Smooth muscle cell (in vitro differentiated cells): ENCODE measurements around the gene PSMB10. TPM values are rescaled to one million over a fixed set of nuclear protein-coding genes. Genes with fewer than 3 reads are reported as not detected.

ENCODE experiments used
- DNase-seq: peaks from one replicate; lab custom pipeline; 2025; ENCODE audit not compliant: unreplicated experiment; lab: John Stamatoyannopoulos, UW
- H2AFZ ChIP-seq: fragments of 200-600 bp; sonication (generic); 2 replicates; pipeline ENCODE4 v1.6.0; 2016; ENCODE audit warnings: antibody characterized with exemption, low read depth, mild to moderate bottlenecking
- H3F3A ChIP-seq: fragments of 200-600 bp; sonication (generic); 2 replicates; pipeline ENCODE4 v1.6.0; 2017; ENCODE audit warnings: antibody characterized with exemption, low read depth
- H3K27ac ChIP-seq: fragments of 200-600 bp; sonication (generic); 2 replicates; pipeline ENCODE4 v1.5.1; 2016; ENCODE audit warnings: low read depth, mild to moderate bottlenecking
- H3K27me3 ChIP-seq: fragments of 200-600 bp; sonication (generic); 2 replicates; pipeline ENCODE4 v1.6.1; 2016; ENCODE audit warnings: low read depth, mild to moderate bottlenecking
- H3K36me3 ChIP-seq: fragments of 200-600 bp; sonication (generic); 2 replicates; pipeline ENCODE4 v1.5.1; 2016; ENCODE audit warnings: low read depth
- H3K4me1 ChIP-seq: fragments of 200-600 bp; sonication (generic); 2 replicates; pipeline ENCODE4 v1.5.1; 2016; ENCODE audit warnings: low read depth
- H3K4me2 ChIP-seq: fragments of 200-600 bp; sonication (generic); 2 replicates; pipeline ENCODE4 v1.6.0; 2016; ENCODE audit warnings: mild to moderate bottlenecking
- H3K4me3 ChIP-seq: fragments of 200-600 bp; sonication (generic); 2 replicates; pipeline ENCODE4 v1.5.1; 2016; ENCODE audit warnings: mild to moderate bottlenecking
- H3K79me2 ChIP-seq: fragments of 200-600 bp; sonication (generic); 2 replicates; pipeline ENCODE4 v1.6.0; 2016; ENCODE audit warnings: low read depth, mild to moderate bottlenecking
- H3K9ac ChIP-seq: fragments of 200-600 bp; sonication (generic); 2 replicates; pipeline ENCODE4 v1.6.0; 2016; ENCODE audit warnings: low read depth
- H3K9me3 ChIP-seq: fragments of 200-600 bp; sonication (generic); replicated peaks from 2 replicates; pipeline ENCODE4 v1.5.1; 2016; ENCODE audit warnings: low read depth
- H4K20me1 ChIP-seq: fragments of 200-600 bp; sonication (generic); 2 replicates; pipeline ENCODE4 v1.6.0; 2016; ENCODE audit warnings: low read depth
- CTCF ChIP-seq: fragments of 200-600 bp; sonication (generic); IDR thresholded peaks from 2 replicates; pipeline ENCODE4 v1.5.1; 2017; ENCODE audit warnings: borderline replicate concordance, mild to moderate bottlenecking, antibody characterized with exemption; ENCODE audit not compliant: insufficient read depth, poor library complexity, severe bottlenecking
- WGBS: methylation state at CpG from one replicate; pipeline ENCODE4 v1.1.7; 2016; ENCODE audit warnings: low lambda C conversion rate; 5-methylcytosine and 5-hydroxymethylcytosine counted together
- polyA plus RNA-seq: library from polyadenylated mRNA; unstranded; fragments of >200 nt; fragmentation: Nextera tagmentation; extraction: Ambion mirVana; gene quantifications from 2 replicates; pipeline ENCODE4 v1.2.1, GENCODE V29; 2016
- total RNA-seq: library from RNA; depleted of rRNA; stranded (reverse); fragments of >200 nt; gene quantifications from 2 replicates; pipeline ENCODE4 v1.2.3, GENCODE V29; 2014

PSMB10 gene
- total and polyA plus RNA-seq, 2 experiments from 2014 or later: 17.3 to 38.4 TPM

DNA sequence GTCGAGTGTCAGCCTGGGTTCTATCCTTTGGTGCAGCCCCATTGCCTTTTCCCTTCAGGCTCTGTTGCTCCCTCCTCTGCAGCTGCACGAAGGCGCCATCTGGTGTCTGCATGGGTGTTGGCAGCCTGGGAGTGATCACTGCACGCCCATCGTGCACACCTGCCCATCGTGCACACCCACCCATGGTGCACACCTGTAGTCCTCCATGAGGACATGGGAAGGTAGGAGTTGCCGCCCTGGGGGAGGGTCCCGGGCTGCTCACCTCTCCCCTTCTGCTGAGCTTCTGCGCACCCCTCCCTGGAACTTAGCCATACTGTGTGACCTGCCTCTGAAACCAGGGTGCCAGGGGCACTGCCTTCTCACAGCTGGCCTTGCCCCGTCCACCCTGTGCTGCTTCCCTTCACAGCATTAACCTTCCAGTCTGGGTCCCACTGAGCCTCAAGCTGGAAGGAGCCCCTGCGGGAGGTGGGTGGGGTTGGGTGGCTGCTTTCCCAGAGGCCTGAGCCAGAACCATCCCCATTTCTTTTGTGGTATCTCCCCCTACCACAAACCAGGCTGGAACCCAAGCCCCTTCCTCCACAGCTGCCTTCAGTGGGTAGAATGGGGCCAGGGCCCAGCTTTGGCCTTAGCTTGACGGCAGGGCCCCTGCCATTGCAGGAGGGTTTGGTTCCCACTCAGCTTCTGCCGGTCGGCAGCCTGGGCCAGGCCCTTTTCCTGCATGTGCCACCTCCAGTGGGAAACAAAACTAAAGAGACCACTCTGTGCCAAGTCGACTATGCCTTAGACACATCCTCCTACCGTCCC lies 7.9 kb downstream of the PSMB10 start:
- Histone ChIP-seq H4K20me1 (peaks cover 60% of the 10 kb centered on the region), H3K27me3 (no peaks in the 10 kb centered on the region), H2AFZ (no peak overlapping the region), H3K79me2 (peaks cover 3% of the 10 kb centered on the region), H3F3A (no peaks in the 10 kb centered on the region), H3K27ac (no peak overlapping the region), H3K36me3 (no peaks in the 10 kb centered on the region), H3K9me3 (no peaks in the 10 kb centered on the region), H3K4me2 (no peak overlapping the region), H3K4me3 (no peak overlapping the region), H3K9ac (no peak overlapping the region), H3K4me1 (no peaks in the 10 kb centered on the region)
- WGBS: 57% methylated on average over 16 of the region's 16 CpGs
- TF ChIP-seq CTCF: peak; percentile 67
- peak; percentile 7 for DNase-seq

- H3K36me3 ChIP-seq: no peaks in the 10 kb centered on the region
- 92% methylated on average over 7 of the region's 7 CpGs for WGBS
- H2AFZ ChIP-seq: no peak overlapping the region
- no peak overlapping the region for H3K4me3 ChIP-seq
- H4K20me1 ChIP-seq: peaks cover 66% of the 10 kb centered on the region
- peaks cover 6% of the 10 kb centered on the region for H3K79me2 ChIP-seq
- no peak overlapping the region for H3K9ac ChIP-seq
- H3K4me2 ChIP-seq: no peak overlapping the region
- TF ChIP-seq CTCF: no peak
- H3K4me1 ChIP-seq: no peaks in the 10 kb centered on the region
- H3F3A ChIP-seq: no peaks in the 10 kb centered on the region
- H3K9me3 ChIP-seq: no peaks in the 10 kb centered on the region
- DNase-seq: no peak
- no peaks in the 10 kb centered on the region for H3K27me3 ChIP-seq
- H3K27ac ChIP-seq: no peak overlapping the region
Measured at GRCh38 chr16:67928147-67928546, 8.5 kb downstream of the PSMB10 start.

GRCh38 chr16:67927131-67927941 lies 9.3 kb downstream of the PSMB10 start:
- no peak overlapping the region for H3K4me3 ChIP-seq
- DNase-seq: no peak
- WGBS: 97% methylated on average over 22 of the region's 22 CpGs
- H3K27me3 ChIP-seq: no peaks in the 10 kb centered on the region
- H3K27ac ChIP-seq: no peak overlapping the region
- no peaks in the 10 kb centered on the region for H3K9me3 ChIP-seq
- no peaks in the 10 kb centered on the region for H3K4me1 ChIP-seq
- H3K4me2 ChIP-seq: no peak overlapping the region
- no peak for TF ChIP-seq CTCF
- H4K20me1 ChIP-seq: peaks cover 74% of the 10 kb centered on the region
- H3K36me3 ChIP-seq: no peaks in the 10 kb centered on the region
- H3K9ac ChIP-seq: no peak overlapping the region
- H2AFZ ChIP-seq: no peak overlapping the region
- H3K79me2 ChIP-seq: peaks cover 7% of the 10 kb centered on the region
- H3F3A ChIP-seq: no peaks in the 10 kb centered on the region
